ENCODE data around the gene SYNJ1. TPM values are rescaled to one million over a fixed set of nuclear protein-coding genes. Genes with fewer than 3 reads are reported as not detected.

SYNJ1 gene
- total RNA-seq, 1 donor from 2014 or later: 12.1 TPM

- H3K4me3 ChIP-seq: no peak overlapping the region
- H3K27me3 ChIP-seq: no peaks in the 10 kb centered on the region
- DNase-seq (ENCODE audit: low spot score in 2 of 2): no peak
- TF ChIP-seq CTCF (IDR thresholded peaks at IDR 0.05): no peak
- intact Hi-C loops (cut with DNase I): no loop called here
- no peak overlapping the region for H3K27ac ChIP-seq
- H3K4me1 ChIP-seq: no peaks in the 10 kb centered on the region
- peaks cover 49 to 75% of the 10 kb centered on the region in 2 donors for H3K36me3 ChIP-seq
- H3K9me3 ChIP-seq: no peaks in the 10 kb centered on the region
Observed at GRCh38 chr21:32756096-32756495, 28.3 kb upstream of the SYNJ1 start.

- no peak for TF ChIP-seq CTCF (IDR thresholded peaks at IDR 0.05)
- DNase-seq (ENCODE audit: low spot score in 2 of 2): no peak
- Histone ChIP-seq H3K36me3 (peaks cover 50 to 75% of the 10 kb centered on the region in 2 donors), H3K27ac (no peak overlapping the region), H3K9me3 (no peaks in the 10 kb centered on the region), H3K4me1 (no peaks in the 10 kb centered on the region), H3K27me3 (no peaks in the 10 kb centered on the region), H3K4me3 (no peak overlapping the region)
- intact Hi-C loops (cut with DNase I): no loop called here
Observed at GRCh38 chr21:32753818-32754585, 26.2 kb upstream of the SYNJ1 start.

GRCh38 chr21:32750405-32750804 is 22.6 kb upstream of the SYNJ1 start:
- H3K9me3 ChIP-seq: no peaks in the 10 kb centered on the region
- intact Hi-C loops (cut with DNase I): no loop called here
- no peaks in the 10 kb centered on the region for H3K4me1 ChIP-seq
- no peak for DNase-seq (ENCODE audit: low spot score in 2 of 2)
- H3K27me3 ChIP-seq: no peaks in the 10 kb centered on the region
- H3K4me3 ChIP-seq: no peak overlapping the region
- TF ChIP-seq CTCF (IDR thresholded peaks at IDR 0.05): no peak
- H3K36me3 ChIP-seq: peaks cover 66 to 88% of the 10 kb centered on the region in 2 donors
- no peak overlapping the region for H3K27ac ChIP-seq

- intact Hi-C loops (cut with DNase I): no loop called here
- Histone ChIP-seq H3K36me3 (peaks cover 67 to 89% of the 10 kb centered on the region in 2 donors), H3K9me3 (no peaks in the 10 kb centered on the region), H3K4me3 (no peak overlapping the region), H3K4me1 (no peaks in the 10 kb centered on the region), H3K27ac (no peak overlapping the region), H3K27me3 (no peaks in the 10 kb centered on the region)
- DNase-seq (ENCODE audit: low spot score in 2 of 2): no peak
- TF ChIP-seq CTCF (IDR thresholded peaks at IDR 0.05): no peak
Observed at GRCh38 chr21:32749662-32750061, 21.8 kb upstream of the SYNJ1 start.

GRCh38 chr21:32748529-32748928 is 20.7 kb upstream of the SYNJ1 start:
- no peaks in the 10 kb centered on the region for H3K27me3 ChIP-seq
- no peak overlapping the region for H3K27ac ChIP-seq
- no peak for DNase-seq (ENCODE audit: low spot score in 2 of 2)
- no peak overlapping the region for H3K4me3 ChIP-seq
- intact Hi-C loops (cut with DNase I): no loop called here
- H3K4me1 ChIP-seq: no peaks in the 10 kb centered on the region
- TF ChIP-seq CTCF (IDR thresholded peaks at IDR 0.05): no peak
- no peaks in the 10 kb centered on the region for H3K9me3 ChIP-seq
- H3K36me3 ChIP-seq: peaks cover 59 to 88% of the 10 kb centered on the region in 2 donors
